Mammary epithelial cell (primary cell): ENCODE data around the gene CLCN2.

ENCODE experiments used
- CTCF ChIP-seq, 2 donors: IDR thresholded peaks in 1 of 2; conservative IDR thresholded peaks in 1 of 2; 2 replicates each; pipeline ENCODE4 v1.5.1; 2011 to 2012; ENCODE audit warnings: inconsistent platforms in 2 of 2, low read length in 2 of 2, mild to moderate bottlenecking in 2 of 2, control low read depth in 1 of 2, low read depth in 1 of 2; ENCODE audit not compliant: insufficient read depth in 1 of 2; ENCODE audit errors: extremely low read depth in 1 of 2
- EZH2 ChIP-seq: IDR thresholded peaks from 2 replicates; pipeline ENCODE4 v1.6.1; 2012; ENCODE audit warnings: low read length, inconsistent platforms, borderline replicate concordance

DNA sequence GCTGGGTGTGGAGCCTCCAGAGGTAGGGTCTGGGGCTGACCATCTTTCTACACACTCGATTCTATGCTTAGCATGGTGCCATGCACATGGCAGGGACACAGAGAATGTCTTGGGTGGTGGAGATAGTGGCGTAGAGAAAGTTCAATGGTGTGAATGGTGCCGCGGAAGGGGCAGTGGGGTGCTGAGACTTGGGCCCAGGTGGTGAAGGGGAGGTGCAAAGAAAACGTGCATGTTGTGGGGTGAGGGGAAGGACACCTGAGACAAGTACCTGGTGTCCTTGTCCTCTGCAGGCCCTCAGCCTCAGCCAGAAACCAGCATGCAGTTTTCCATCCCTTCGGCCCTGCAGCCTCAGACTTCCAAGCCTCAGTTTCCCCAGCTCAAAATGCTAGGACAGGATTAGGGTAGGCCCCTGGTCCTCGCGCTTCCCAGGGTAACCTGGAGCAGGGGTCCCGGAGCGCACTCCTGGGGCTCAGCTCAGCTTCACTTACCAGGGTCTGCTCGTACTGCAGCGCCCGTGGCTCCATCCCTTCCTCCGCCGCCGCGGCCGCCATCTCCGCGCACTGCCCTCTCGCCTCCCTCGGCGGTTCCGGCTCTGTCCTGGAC is 375 bp downstream of the CLCN2 start:
- TF ChIP-seq CTCF (conservative IDR thresholded peaks at IDR 0.05 in 1 of 2, IDR thresholded peaks at IDR 0.05 in 1 of 2; ENCODE audit: extremely low read depth in 1 of 2, insufficient read depth in 1 of 2, low read depth in 1 of 2, low read length in 2 of 2) (no peak), EZH2 (no peak)
